ENCODE measurements around the gene DCK.
"Not testable (repeated sequence)": the region's sequence is repeated elsewhere in the genome, so short reads cannot be mapped to it uniquely, and the experiment has no call there.

DCK gene

DNA sequence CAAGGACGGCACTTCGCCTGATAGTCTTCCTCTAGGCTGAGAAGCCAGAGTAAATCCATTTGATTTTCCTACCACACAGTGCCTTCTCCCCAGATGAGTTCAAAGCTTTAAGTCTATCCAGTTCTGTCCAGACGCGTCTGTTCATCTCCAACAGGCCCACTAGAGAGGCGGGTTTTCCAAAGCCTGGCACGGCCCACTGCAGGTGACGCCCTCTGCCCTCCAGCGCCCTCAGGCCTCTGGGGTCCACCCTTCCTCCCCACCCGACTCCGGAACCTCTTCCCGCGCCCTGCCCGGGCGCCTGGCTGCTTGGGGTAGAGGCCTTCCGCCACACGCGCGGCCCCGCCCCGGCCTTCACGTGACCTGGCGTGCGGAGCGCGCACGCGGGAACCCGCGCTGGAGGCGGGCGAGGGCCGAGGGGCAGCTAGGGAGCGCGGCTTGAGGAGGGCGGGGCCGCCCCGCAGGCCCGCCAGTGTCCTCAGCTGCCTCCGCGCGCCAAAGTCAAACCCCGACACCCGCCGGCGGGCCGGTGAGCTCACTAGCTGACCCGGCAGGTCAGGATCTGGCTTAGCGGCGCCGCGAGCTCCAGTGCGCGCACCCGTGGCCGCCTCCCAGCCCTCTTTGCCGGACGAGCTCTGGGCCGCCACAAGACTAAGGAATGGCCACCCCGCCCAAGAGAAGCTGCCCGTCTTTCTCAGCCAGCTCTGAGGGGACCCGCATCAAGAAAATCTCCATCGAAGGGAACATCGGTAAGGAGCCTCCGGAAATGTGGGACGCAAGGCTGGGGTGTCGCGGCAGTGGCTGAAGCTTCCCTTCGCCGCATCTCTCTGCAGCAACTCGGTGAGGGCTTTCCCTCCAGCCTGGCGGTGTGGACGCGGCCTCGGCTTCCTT, at the start of gene DCK:
Gene DCK (plus strand): TSS at position 469 of the 888 bp plus-strand sequence. CDS start 187 bp downstream, at position 656.
- peak; percentile 95 for DNase-seq

DNA sequence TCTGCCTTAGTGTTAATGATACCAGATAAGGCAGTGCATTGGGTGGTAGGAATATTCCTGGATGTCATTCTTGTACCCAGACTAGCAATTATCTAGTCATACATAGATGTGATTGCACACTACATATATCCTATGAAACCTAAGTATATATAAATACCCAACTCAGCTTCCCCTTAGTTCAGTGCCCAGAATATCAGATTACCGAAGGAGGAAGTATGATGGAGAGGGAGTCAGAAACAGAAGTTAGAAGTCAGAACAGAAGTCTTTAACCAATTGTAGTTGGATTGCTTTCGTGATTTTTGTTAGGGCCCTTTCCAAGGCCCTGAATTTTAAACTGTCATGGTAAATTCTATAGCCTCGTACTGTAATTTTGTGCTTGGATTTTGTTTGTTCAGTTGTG, 48.4 kb upstream of the DCK start:
- DNase-seq: no peak

DNA sequence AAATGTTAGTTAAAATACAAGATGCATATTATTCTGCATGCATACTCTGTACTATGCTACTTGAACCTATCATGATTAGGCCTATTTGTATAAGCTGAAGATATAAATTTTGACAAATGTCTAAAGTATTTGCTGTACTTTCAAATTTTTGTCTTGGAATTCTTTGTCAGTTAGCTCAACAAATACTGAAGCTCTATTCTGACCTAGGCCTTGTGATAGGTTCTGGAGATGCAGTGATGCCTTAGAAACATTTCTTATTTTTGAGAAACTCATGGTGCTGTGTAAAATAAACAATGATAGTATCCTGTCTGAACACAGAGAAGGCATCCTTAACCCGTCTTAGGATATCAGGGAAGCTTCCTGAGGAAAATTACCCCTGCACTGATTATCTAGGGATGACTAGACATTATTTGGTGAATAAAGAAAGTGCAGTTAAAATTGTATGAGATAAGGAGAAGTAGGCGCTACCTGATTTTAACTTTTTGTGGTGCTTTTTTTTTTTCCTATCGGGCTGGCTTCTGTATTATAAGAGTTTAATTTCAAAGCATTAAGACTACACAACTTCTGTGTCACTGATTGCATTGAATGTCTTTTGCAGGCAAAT, 47.9 kb upstream of the DCK start:
- no peak for DNase-seq

DNA sequence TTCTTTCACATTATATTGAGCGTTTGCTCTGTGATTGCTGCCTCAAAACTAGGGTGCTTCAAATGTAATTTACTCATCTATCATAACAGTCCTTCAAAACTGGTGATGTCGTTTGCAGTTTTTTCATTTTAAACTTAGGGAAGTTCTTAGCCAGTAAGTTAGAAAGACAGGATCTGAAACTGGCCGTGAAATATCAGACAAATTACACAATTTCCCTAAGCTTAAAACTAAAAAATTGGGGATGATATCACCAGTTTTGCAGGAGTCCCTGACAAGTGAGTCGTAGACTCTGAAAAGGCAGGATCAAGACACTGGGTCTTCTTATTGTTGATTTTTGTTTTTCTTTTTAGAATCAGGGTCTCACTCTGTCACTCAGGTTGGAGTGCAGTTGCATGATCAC, 46.5 kb upstream of the DCK start:
- no peak for DNase-seq

DNA sequence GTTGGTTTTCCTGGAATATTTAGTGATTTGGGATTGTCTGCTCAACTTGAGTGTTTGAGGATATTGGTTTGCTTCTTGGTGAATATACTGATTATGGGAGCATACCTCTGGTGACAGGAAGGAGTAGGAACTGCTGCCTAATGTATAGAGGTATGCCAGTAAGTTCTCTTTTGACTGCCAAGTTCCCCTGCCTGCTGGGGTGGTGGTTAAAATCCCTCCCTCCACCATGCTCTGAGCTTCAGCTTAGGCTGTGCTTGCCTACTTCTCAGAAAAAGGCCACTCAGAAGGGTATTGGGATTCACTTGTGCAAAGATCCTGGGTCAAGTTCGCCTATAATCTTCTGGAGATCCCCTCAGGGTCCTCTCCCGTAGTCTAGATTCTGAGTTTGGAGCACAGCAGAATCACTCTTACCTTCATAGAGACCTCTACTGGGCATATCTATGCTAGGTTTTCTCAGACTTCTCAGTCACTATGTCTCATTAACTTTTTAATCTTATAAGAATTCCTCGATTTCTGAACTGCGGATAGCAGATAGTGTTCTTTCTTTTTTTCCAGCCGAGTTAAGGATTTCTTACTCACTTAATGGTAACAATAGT, 44.7 kb upstream of the DCK start:
- DNase-seq: no peak

DNA sequence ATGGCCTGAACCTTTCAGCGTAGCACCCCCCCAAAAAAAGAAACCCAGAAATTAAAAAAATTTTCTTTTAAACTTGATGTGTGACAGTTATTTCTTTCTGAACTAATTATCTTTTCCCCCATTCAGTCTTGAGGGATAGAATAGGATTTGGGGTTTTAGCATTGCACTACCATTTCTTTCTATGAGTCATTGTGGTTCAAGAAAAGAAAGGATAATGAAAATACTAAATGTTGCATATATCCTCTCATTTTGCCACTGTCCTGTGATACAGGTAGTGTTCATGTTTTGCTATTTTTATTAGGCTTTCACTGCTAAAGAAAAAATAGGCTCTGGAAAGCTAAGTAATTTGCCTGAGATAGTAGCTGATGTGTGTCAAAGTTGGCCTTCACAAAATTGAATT, 39.4 kb upstream of the DCK start:
- DNase-seq: no peak

DNA sequence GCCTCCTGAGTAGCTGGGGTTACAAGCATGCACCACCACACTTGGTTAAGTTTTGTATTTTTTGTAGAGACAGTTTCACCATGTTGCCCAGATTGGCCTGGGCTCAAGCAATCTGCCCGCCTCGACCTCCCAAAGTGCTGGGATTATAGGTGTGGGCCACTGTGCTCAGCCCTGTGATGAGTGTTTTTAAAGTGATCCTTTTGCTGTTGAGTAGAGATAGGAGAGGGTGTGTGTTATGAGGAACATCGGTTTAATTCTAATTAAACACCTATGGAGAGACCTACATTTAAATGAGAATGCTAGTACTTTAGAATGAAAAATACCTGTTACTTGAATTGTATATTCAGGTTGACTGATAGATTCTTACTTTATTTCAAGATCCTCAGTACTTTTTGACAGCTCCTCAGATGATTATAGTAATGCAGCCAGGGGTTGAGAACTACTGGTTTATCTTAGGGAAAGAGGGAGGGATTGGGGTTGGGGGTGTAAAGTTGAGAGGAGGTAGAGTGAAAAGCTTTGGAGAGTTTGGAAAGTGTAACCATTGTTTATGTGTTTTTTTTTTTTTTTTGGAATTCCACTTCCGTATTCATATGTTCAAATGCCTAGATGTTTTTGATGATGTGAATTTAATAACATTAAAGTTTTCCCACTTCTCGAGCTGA, 36.8 kb upstream of the DCK start:
- DNase-seq: no peak

DNA sequence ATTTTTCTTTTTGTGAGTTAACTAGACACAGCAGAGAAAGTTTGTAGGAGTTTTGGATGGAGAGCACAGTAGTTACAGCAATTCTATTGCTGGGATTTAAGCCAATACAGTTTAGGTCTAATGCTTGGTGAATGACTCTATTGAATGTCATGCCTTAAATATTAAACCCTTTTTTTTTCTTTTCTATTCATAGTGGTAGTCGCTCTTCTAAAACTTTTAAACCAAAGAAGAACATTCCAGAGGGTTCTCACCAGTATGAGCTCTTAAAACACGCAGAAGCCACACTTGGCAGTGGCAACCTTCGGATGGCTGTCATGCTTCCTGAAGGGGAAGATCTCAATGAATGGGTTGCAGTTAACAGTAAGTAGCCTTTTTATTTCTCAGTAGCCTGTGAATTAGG, 34.8 kb upstream of the DCK start:
- no peak for DNase-seq

DNA sequence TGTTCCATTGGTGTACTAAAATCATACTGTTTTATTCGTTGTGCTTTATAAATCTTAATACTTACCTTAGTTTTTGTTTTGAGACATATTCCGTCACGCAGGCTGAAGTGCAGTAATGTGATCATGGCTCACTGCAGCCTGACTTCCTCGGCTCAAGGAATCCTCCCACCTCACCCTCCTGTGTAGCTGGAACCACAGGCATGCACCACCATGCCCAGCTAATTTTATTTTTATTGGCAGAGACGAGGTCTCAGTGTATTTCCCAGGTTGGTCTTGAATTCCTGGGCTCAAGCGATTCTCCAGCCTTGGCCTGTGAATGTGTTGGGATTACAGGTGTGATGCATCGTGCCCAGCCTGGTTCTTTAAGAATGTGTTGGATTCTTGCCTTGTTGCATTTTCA, 24.4 kb upstream of the DCK start:
- no peak for DNase-seq

DNA sequence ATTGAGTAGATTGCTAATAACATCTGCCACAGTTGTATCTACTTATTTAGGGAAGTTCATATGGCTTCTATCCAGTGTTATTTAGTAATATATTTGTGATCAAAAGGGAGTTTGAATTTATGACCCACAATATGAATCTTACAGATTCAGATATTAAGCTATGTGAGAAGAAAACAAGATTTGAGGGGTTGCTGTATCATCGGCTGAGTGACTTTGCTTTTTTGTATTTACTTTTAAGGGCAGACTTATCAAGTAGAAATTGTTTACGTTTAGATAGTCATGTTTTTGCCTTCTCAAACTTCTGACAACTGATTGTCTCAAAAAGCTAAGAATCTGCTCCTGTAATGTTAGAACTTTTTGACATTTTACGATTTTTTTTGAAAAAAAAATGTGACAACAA, 17.2 kb upstream of the DCK start:
- no peak for DNase-seq

DNA sequence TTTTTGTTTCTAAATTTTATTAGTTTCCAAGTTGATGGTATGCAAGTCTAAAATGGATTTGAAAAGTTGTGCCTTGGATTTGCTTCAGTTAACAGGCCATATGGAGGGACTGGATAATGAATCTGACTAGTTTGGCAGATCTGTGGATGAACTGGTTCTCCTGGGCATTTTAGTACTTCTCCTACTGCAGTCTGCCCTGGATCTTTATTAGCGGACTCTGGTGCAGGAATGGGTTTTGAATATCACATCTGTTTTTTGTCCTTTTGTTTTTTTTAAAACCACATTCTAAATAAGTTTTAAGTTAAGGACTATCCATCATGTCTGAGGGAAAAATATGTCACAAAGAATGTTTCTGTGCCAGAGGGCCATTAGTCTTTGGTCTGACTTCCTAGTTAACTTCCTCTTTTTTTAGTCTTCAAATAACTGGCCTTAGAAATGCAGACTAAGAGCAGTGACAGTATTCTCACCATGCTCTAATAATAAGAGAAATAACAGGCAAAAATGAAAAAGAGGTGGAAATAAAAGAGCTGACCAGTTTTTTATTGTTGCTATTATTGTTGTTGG, 13.9 kb upstream of the DCK start:
- DNase-seq: no peak

DNA sequence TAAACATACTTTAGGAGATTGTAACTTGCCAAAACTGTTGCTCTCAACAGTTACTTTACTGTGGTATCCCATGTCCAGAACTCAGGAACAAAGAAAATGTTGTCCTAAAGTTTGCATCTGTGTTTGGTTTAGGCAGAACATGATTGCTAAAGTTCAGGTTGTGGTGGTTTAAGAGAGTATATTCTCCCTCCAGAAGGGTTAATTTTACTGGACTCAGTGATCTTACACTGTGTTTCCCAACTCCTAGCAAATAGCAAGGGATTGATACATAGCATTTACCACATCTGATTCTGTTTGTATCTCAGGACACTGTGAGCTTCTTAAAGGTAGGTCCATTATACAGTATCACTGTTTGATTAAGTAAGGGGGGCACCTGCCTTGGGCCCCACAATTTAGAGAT, 13.3 kb upstream of the DCK start:
- DNase-seq: no peak

DNA sequence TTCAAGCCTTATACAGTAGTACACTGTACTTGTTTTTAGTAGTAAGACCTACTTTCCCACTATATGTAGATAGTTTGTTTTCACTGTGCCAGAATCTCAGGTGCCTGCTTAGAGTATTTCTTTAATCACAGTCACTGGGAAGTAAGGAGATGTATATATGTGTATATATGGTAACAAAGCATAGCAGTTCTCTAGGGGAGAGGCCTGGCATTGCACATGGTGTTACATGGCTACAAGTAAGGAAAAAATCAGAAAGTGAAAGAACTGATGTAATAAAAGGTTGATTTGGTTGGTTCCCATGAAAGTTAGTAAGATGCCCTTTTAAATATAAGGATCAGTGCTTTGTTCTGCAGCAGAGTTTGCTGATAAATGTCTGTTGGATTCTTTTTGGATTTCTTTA, 9.3 kb upstream of the DCK start:
- no peak for DNase-seq

DNA sequence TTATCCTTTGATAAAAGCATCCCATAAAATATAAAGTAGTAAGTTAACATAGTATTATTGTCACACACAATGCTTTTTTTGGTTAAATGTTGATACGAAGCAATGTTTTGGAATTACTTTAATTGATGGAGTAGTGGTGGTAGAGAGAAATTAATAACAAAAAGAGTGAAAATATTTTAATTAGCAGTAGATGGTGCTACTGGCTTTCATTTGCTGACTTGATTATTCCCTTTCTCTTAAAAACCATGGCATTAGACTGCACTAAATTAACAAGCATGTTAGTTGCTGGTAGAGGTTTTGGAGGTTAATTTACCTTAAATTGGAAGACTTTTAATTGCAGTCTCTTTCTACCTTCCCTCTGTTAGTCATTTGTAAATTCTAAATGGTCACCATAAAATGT, 8.9 kb upstream of the DCK start:
- DNase-seq: no peak

DNA sequence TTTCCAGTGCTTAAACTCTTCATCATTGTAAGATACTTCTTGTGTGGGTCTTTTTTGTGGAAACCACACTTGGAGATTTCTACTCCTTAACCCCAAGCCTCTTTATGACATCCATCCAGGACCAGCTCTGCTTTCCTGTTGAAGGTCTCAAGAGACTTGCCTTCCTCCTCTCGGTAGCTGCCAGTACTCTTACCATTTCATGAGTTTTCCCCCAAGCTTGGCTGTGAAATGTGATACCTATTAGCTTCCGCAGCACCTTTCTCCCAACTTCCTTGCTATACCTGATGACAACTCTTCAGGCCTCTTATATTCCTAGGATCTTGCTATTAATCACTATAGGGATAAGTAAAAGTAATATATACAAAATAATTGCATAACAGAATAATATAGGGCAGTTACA, 1.9 kb upstream of the DCK start:
- DNase-seq: no peak

DNA sequence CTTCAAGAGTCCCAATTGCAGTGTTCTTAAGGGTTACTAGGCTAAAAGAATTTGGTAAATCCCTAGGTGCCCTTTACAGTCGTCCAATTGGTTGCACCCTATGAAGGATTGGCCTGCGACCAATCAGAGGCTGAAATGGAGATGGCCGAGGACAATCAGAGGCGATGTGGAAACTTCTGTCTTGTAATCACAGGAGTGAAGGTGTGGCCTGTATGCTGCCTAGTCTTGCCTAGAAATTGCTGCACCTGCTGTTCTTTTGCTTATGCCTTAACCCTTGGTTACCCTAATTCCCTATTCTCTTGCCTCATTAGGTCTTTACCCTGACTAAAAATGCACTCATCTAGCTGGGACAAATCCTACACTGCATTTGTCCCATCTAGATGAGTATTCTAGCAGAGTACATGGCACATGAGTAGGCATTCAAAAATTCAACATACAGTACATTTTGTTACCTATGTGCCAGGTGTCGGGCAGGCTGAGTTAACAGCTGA, 1.0 kb upstream of the DCK start:
- DNase-seq: peak; percentile 14

DNA sequence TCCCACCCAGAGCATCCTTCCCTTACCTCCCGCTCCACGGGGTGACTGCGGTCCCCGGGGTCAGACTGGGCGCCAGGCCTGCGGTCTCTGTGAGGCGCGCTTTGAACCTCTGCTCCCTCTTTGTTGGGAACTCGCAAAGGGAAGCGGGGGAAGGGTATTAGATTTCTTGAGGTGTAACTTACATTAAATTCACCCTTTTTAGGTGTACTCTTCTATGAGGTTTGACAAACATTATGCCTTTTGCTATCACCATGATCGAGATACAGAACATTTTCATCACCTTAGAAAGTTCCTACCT, 569 bp downstream of the DCK start:
- DNase-seq: no peak

DNA sequence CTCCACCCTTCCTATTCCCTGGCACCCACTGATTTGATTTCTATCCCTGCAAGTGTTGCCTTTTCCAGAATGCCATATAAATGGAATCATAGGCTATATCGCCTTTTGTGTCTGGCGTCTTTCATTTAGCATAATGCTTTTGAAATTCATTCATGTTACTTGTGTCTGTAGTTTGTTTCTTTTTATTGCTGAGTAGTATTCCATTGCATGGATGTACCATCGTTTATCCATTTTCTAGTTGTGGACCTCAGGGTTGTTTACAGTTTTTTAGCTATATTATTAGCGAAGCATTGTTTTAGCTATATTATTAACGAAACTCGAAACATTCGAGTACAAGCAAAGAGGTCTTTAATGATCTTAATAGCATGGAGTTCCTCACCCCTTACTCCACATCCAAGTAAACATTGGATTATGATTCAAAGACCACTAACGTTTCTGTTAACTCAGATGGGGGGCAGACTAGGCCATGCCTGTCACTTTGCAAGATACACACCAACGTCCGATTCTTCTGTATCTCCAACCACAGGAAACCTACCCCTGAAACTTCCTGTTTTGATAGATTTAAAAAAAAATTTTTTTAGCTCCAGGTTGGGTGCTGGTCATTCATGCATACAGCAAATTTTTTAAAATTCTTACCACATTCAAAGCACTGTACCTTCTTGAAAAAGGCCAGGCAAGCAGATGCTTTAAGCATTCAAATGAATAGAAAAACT, 1.1 kb downstream of the DCK start:
- no peak for DNase-seq

DNA sequence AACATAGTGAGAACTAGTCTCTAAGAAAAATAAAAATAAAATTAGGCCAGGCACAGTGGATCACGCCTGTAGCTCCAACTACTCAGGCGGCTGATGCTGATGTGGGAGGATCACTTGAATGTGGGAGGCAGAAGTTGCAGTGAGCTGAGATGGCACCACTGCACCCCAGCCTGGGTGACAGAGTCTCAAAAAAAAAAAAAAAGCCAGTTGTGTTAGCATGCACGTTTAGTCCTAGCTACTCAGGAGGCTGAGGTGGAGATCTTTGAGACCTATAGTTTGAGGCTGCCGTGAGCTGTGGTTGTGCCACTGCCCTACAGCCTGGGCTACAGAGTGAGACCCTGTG, 2.5 kb downstream of the DCK start:
- DNase-seq: no peak

DNA sequence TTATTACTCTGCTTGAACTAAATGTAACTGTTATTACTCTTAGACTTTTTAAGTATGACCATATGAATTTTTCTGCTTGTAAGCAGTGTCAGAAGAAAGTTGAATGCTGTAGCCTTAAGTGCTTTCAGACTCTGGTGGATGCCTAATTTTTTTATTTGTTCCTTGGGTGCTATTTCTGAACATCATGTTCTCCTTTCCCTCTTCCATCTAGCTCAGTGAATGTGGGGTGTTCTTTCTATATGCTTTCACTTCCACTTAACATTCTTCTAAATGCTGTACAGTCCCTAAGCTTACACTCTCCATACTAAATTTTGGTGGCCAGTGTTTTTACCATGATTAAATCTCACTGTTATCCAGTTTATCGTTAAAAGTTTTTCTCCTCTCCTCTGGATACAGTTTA, 3.6 kb downstream of the DCK start:
- DNase-seq: no peak

DNA sequence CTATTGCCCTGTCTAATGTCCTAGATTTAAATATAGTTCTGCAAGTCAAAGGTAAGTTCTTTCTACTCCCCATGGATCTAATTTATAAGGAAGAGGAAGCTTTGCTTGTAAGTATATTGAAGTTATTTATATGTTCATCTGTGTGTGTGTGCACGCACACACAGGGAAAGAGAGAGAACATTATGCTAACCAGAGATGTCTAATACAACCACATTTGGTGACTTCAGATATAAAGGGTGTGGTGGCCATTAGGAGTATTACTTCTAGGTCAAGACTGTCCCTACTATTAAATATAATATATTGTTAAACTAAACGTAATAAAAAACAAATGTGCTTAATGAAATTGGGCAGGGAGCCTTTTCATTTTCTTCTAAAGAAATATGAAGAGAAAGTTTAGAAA, 4.1 kb downstream of the DCK start:
- DNase-seq: no peak

DNA sequence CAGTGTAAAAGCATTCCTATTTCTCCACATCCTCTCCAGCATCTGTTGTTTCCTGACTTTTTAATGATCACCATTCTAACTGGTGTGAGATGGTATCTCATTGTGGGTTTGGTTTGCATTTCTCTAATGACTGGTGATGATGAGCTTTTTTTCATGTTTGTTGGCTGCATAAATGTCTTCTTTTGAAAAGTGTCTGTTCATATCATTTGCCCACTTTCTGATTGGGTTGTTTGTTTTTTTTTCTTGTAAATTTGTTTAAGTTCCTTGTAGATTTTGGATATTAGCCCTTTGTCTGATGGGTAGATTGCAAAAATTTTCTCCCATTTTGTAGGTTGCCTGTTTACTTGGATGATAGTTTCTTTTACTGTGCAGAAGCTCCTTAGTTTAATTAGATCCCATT, 6.2 kb downstream of the DCK start:
- DNase-seq: not testable (repeated sequence)

DNA sequence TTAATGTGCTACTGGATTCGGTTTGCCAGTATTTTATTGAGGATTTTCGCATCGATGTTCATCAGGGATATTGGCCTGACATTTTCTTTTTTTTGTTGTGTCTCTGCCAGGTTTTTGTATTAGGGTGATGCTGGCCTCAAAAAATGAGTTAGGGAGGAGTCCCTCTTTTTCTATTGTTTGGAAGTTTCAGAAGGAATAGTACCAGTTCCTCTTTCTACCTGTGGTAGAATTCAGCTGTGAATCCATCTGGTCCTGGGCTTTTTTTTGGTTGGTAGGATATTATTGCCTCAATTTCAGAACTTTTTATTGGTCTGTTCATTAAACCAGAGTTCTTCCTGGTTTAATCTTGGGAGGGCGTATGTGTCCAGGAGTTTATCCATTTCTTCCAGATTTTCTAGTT, 7.9 kb downstream of the DCK start:
- not testable (repeated sequence) for DNase-seq

Measured in NCI-H774 (cell line).